RWPE2 (cell line): ENCODE measurements around the gene GANC.

Experiments
- ATAC-seq: fragments of 200-7000 bp; cut with Tn5 transposase; 3 replicates; pipeline ENCODE4 v1.9.1; 2021; ENCODE audit warnings: low read depth
- DNase-seq: peaks from one replicate; pipeline ENCODE4 v3.0.0-alpha.2; 2020; ENCODE audit warnings: low spot score
- H3K27ac ChIP-seq: fragments of 450-650 bp; 2 replicates; pipeline ENCODE4 v1.5.1; 2017; ENCODE audit warnings: mild to moderate bottlenecking; ENCODE audit not compliant: poor library complexity, severe bottlenecking
- H3K27me3 ChIP-seq: fragments of 250-450 bp; sonication (Bioruptor Pico); 2 replicates; pipeline ENCODE4 v1.5.1; 2021; ENCODE audit warnings: mild to moderate bottlenecking, moderate library complexity; ENCODE audit not compliant: insufficient read depth, poor library complexity, severe bottlenecking
- H3K36me3 ChIP-seq: fragments of 250-450 bp; sonication (Bioruptor Pico); 2 replicates; pipeline ENCODE4 v1.5.1; 2020; ENCODE audit warnings: low read depth, mild to moderate bottlenecking, moderate library complexity
- H3K4me1 ChIP-seq: fragments of 250-450 bp; sonication (Bioruptor Pico); 2 replicates; pipeline ENCODE4 v1.5.1; 2021; ENCODE audit warnings: mild to moderate bottlenecking, moderate library complexity; ENCODE audit not compliant: insufficient read depth, poor library complexity, severe bottlenecking
- H3K4me3 ChIP-seq: fragments of 250-450 bp; sonication (Bioruptor Pico); 2 replicates; pipeline ENCODE4 v1.5.1; 2021; ENCODE audit warnings: mild to moderate bottlenecking, moderate library complexity; ENCODE audit not compliant: severe bottlenecking
- H3K9me3 ChIP-seq: fragments of 250-450 bp; sonication (Bioruptor Pico); 2 replicates; pipeline ENCODE4 v1.5.1; 2021; ENCODE audit warnings: mild to moderate bottlenecking, moderate library complexity; ENCODE audit not compliant: severe bottlenecking
- TF ChIP-seq, protein P1 (sequence below): fragments of 450-650 bp; IDR thresholded peaks from one replicate; pipeline ENCODE4 v1.5.1; 2017; ENCODE audit warnings: mild to moderate bottlenecking, moderate library complexity; ENCODE audit not compliant: poor library complexity, severe bottlenecking

GANC gene

DNA sequence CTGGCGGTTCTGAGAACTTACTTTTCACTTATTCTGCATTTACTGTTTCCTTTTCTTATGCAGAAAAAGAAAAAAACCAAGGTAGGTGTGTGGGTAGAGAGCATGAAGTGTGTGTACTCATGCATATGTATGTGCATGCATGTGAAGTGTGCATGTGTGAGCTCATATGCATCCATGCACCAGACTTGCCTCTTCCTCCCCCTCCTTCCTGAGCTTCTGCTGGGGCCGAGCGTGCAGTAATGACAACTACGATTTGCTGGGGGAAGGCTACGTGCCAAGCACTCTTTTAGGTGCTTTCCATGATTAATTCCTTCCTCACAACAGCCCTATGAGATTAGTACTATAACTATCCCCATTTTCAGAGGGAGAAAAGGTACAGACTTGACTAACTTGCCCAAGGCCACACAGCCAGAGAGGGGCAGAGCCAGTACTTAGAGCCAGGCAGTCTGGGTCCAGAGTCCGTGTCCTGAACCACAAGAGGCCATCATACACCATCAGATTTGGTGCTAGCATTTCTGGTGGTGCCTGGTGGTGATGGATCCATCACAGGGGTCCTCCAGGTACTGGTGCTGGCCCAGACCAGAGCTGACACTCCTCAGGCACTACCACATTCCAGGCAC is 133.0 kb downstream of the GANC start:
- TF ChIP-seq, protein P1, sequence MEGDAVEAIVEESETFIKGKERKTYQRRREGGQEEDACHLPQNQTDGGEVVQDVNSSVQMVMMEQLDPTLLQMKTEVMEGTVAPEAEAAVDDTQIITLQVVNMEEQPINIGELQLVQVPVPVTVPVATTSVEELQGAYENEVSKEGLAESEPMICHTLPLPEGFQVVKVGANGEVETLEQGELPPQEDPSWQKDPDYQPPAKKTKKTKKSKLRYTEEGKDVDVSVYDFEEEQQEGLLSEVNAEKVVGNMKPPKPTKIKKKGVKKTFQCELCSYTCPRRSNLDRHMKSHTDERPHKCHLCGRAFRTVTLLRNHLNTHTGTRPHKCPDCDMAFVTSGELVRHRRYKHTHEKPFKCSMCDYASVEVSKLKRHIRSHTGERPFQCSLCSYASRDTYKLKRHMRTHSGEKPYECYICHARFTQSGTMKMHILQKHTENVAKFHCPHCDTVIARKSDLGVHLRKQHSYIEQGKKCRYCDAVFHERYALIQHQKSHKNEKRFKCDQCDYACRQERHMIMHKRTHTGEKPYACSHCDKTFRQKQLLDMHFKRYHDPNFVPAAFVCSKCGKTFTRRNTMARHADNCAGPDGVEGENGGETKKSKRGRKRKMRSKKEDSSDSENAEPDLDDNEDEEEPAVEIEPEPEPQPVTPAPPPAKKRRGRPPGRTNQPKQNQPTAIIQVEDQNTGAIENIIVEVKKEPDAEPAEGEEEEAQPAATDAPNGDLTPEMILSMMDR = no peak
- no peaks in the 10 kb centered on the region for H3K4me1 ChIP-seq
- no peak overlapping the region for H3K4me3 ChIP-seq
- DNase-seq (no peak), ATAC-seq (no peak)
- H3K27me3 ChIP-seq = no peaks in the 10 kb centered on the region
- H3K36me3 ChIP-seq = no peaks in the 10 kb centered on the region
- no peak overlapping the region for H3K27ac ChIP-seq
- H3K9me3 ChIP-seq = no peaks in the 10 kb centered on the region
